H1 (cell line): ENCODE results near the gene ANO2. TPM values are rescaled to one million over a fixed set of nuclear protein-coding genes. Genes with fewer than 3 reads are reported as not detected.

ENCODE experiments used
- EZH2 ChIP-seq: fragments of 200-600 bp; sonication (generic); IDR thresholded peaks from 2 replicates; pipeline ENCODE4 v1.7.1; 2012; ENCODE audit warnings: low read depth, mild to moderate bottlenecking, moderate library complexity, low read length, inconsistent platforms; ENCODE audit not compliant: severe bottlenecking
- GABPA ChIP-seq: IDR thresholded peaks from 2 replicates; pipeline ENCODE4 v1.6.1; 2011; ENCODE audit warnings: mild to moderate bottlenecking, low read length, moderate library complexity, borderline replicate concordance; ENCODE audit not compliant: insufficient read depth
- RAD21 ChIP-seq, 2 experiments: IDR thresholded peaks in 1 of 2; conservative IDR thresholded peaks in 1 of 2; 2 replicates each; pipeline ENCODE4 v1.6.1; 2011; ENCODE audit warnings: low read depth in 2 of 2, low read length in 2 of 2, improper control_type of control experiment in 1 of 2, inconsistent platforms in 1 of 2, mild to moderate bottlenecking in 1 of 2, moderate library complexity in 1 of 2
- SP1 ChIP-seq: IDR thresholded peaks from 2 replicates; pipeline ENCODE4 v1.6.1; 2011; ENCODE audit warnings: low read depth, low read length
- polyA plus RNA-seq, 7 experiments: library from polyadenylated mRNA; depleted of rRNA in 3 of 7; stranded (reverse) in 5 of 7; unstranded in 2 of 7; fragments of >200 nt in 5 of 7; fragments of 200-250 nt in 2 of 7; gene quantifications; 1 replicate in 5 of 7; 2 replicates in 1 of 7; 4 replicates in 1 of 7; pipeline versions ENCODE4 v1.2.1 to v1.2.3, GENCODE V29; 2011 to 2013; ENCODE audit warnings: missing spikeins in 2 of 7, mixed read lengths in 2 of 7
- total RNA-seq: library from RNA; stranded (reverse); fragmentation: NEBNext Ultra II Directional; extraction: Animal tissue kit (Norgen Biotek cat#: 25700); gene quantifications from 2 replicates; pipeline ENCODE4 v1.2.1, GENCODE V29; 2021

The ANO2 gene
- total and polyA plus RNA-seq, 2 of the 8 experiments (the other 6 are each of a cell fraction or from before 2014, with no cell fraction given) = 1.9 to 5.5 TPM

DNA sequence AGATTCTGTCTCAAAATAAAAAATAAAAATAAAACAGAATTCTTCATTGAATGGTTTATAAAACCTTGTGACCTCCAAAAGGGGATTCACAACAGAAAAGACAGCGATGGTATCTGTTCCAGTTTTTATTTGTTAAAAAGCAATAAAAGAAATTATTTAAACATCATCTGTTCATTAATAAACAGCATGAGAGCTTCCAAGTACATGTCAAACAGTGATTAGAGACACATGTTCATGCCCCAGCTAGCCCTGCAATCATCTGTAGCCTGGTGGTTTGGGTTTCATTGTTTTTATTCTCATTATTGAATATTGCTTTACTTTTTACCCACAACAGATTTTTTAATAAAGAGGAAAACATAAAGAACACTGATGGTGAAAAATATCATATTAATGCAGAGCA, 173.3 kb downstream of the ANO2 start (continued):
- TF ChIP-seq SP1 (no peak), GABPA (no peak), EZH2 (no peak), RAD21 (IDR thresholded peaks at IDR 0.05 in 1 of 2, conservative IDR thresholded peaks at IDR 0.05 in 1 of 2; ENCODE audit: low read depth in 2 of 2, low read length in 2 of 2) (no peak)
- TF ChIP-seq, all 59 proteins: peak for 0
